GM10248 (cell line): ENCODE data around the gene ABCB10.

Source experiments
- CTCF ChIA-PET: fragments of 300-600 bp; sonication (Branson Sonifier 250); formaldehyde crosslinking; extraction: SDS; loops from one replicate; lab custom pipeline; 2021; ENCODE audit warnings: antibody characterized with exemption; lab: Yijun Ruan, JAX
- POLR2A ChIA-PET: fragments of 350-650 bp; sonication (Branson Sonifier 250); formaldehyde crosslinking; extraction: SDS; loops from one replicate; lab custom pipeline; 2020; ENCODE audit warnings: antibody characterized with exemption; lab: Yijun Ruan, JAX
- DNase-seq: peaks from one replicate; pipeline ENCODE4 v3.0.0; 2012; ENCODE audit errors: extremely low spot score
- CTCF ChIP-seq: IDR thresholded peaks from 2 replicates; pipeline ENCODE4 v1.5.1; 2012; ENCODE audit warnings: mild to moderate bottlenecking, low read depth; ENCODE audit errors: extremely low read depth, missing control alignments, control extremely low read depth

ABCB10 gene

GRCh38 chr1:229539863-229540506 lies 18.5 kb downstream of the ABCB10 start:
- ChIA-PET CTCF (interaction anchor here (1.2 to 1.6 kb wide), 3 partner anchors 12 to 25 kb away, joined by 3 to 13 read pairs (median 3); partner anchors contain the start of gene ABCB10), POLR2A (no interaction called here)
- no peak for DNase-seq
- no peak for TF ChIP-seq CTCF

GRCh38 chr1:229538945-229539344 lies 19.6 kb downstream of the ABCB10 start:
- DNase-seq = no peak
- POLR2A ChIA-PET = no interaction called here
- CTCF ChIA-PET = interaction anchor here (1.2 to 1.6 kb wide), 3 partner anchors 11 to 24 kb away, joined by 3 to 13 read pairs (median 3); partner anchors contain the start of gene ABCB10
- TF ChIP-seq CTCF = no peak

- CTCF ChIA-PET = interaction anchor here (1.1 kb wide), 1 partner anchor 21 kb away, joined by 3 read pairs; the partner anchor contains the start of gene ABCB10
- no peak for DNase-seq
- POLR2A ChIA-PET = no interaction called here
- TF ChIP-seq CTCF = no peak
These were observed 20.6 kb downstream of the ABCB10 start for GRCh38 chr1:229537894-229538293.

GRCh38 chr1:229536982-229537381 lies 21.5 kb downstream of the ABCB10 start:
- CTCF ChIA-PET = no interaction called here
- TF ChIP-seq CTCF = no peak
- DNase-seq = no peak
- POLR2A ChIA-PET = no interaction called here

GRCh38 chr1:229535230-229535629 lies 23.3 kb downstream of the ABCB10 start:
- TF ChIP-seq CTCF = no peak
- CTCF ChIA-PET = interaction anchor here (0.8 to 2.2 kb wide), 3 partner anchors 11 to 24 kb away, joined by 4 to 8 read pairs (median 6); partner anchors contain the start of gene ABCB10
- POLR2A ChIA-PET = interaction anchor here (0.6 kb wide), 1 partner anchor 103 kb away, joined by 3 read pairs; no protein-coding TSS in a partner anchor
- DNase-seq = no peak

- POLR2A ChIA-PET = no interaction called here
- no peak for TF ChIP-seq CTCF
- CTCF ChIA-PET = interaction anchor here (1.0 kb wide), 1 partner anchor 16 kb away, joined by 4 read pairs; no protein-coding TSS in a partner anchor
- no peak for DNase-seq
These were observed 27.2 kb downstream of the ABCB10 start for GRCh38 chr1:229531326-229531725.
